T-helper 2 cell (primary cell): ENCODE results near the gene FOXD4L1.
"Not testable (repeated sequence)": the region's sequence is repeated elsewhere in the genome, so short reads cannot be mapped to it uniquely, and the experiment has no call there.

ENCODE experiments used
- DNase-seq, 5 experiments: peaks; one replicate each; pipeline versions ENCODE4 v3.0.0 to v3.0.0-alpha.2; 2012 to 2022

The FOXD4L1 gene

GRCh38 chr2:113527350-113528045 lies 29.0 kb downstream of the FOXD4L1 start:
- DNase-seq, result not testable (repeated sequence)

- not testable (repeated sequence) for DNase-seq
These were observed 29.7 kb downstream of the FOXD4L1 start for GRCh38 chr2:113528126-113528525.

- not testable (repeated sequence) for DNase-seq
These were observed 30.4 kb downstream of the FOXD4L1 start for GRCh38 chr2:113528904-113529303.

- DNase-seq, result not testable (repeated sequence)
These were observed 34.5 kb downstream of the FOXD4L1 start for GRCh38 chr2:113532991-113533390.

- DNase-seq, result not testable (repeated sequence)
These were observed 38.1 kb downstream of the FOXD4L1 start for GRCh38 chr2:113536573-113536972.

GRCh38 chr2:113540834-113541203 lies 42.4 kb downstream of the FOXD4L1 start:
- DNase-seq, result not testable (repeated sequence)

GRCh38 chr2:113541204-113541975 lies 42.9 kb downstream of the FOXD4L1 start:
- peak in 3 of 5 experiments; percentile 1 to 16 (median 13) for DNase-seq

- DNase-seq, result not testable (repeated sequence)
These were observed 43.6 kb downstream of the FOXD4L1 start for GRCh38 chr2:113541976-113542485.

- peak in 1 of 5 experiments; percentile 8 for DNase-seq
These were observed 44.1 kb downstream of the FOXD4L1 start for GRCh38 chr2:113542529-113542928.
